LNCaP clone FGC (cell line): ENCODE results near the gene TRMT112.
A peak's percentile ranks its signal among the peaks of the same experiment; 100 is the strongest.
"Not testable (repeated sequence)": the region's sequence is repeated elsewhere in the genome, so short reads cannot be mapped to it uniquely, and the experiment has no call there.

Experiments used
- DNase-seq: peaks from one replicate; pipeline ENCODE4 v3.0.0-alpha.2; 2011; ENCODE audit warnings: low read depth
- H3K4me3 ChIP-seq: 2 replicates; pipeline ENCODE4 v1.5.1; 2011; ENCODE audit warnings: mild to moderate bottlenecking, low read depth, low read length, control low read depth
- TF ChIP-seq, protein P1 (sequence below): IDR thresholded peaks from 2 replicates; pipeline ENCODE4 v1.5.1; 2012; ENCODE audit warnings: mild to moderate bottlenecking; ENCODE audit not compliant: control insufficient read depth, insufficient read depth; ENCODE audit errors: extremely low read depth

The TRMT112 gene

DNA sequence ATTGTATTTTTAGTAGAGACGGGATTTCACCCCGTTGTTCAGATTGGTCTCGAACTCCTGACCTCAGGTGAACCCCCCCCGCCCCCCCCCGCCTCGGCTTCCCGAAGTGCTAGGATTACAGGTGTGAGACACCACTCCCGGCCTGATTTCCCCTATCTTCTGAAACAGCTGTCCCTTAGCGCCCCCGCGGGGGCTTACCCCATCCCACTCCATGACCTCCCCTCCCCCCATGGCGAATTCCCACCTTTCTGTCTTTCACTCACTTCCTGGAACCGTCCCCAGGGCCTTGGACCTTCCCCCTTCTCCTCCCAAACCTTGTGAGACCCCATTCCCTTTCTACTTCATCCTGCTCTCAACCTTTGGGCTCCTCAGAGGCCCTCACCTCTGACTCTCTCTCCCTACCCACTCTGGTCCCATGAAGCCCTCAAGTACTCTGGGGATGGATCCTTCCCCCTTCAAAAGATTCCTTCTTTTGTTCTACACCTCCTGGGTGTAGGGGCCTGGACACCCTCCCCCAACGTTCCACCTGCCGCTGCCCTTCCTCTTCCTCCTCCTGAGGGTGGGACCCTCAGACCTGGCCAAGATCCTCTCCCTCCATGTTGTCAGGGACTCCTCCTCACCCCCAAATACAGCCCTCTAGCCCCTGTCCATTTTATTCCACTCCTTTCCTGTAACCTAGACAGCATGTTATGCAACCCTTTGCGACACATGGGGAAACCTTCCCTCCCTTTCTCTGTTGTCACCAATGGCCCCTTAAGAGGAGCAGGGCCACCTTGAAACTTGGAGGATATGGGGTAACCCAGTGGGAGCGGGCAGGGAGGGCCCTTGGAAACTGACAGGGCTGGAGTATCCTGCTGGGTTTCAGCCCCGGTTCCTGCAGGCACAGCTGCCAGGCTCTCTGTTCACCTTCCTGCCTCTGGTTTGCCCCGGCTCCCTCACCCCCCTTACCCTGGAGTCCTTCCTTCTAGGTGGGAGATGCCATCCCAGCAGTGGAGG, 1.7 kb upstream of the TRMT112 start:
- H3K4me3 ChIP-seq, result peak overlapping the region; percentile 83
- TF ChIP-seq, protein P1, sequence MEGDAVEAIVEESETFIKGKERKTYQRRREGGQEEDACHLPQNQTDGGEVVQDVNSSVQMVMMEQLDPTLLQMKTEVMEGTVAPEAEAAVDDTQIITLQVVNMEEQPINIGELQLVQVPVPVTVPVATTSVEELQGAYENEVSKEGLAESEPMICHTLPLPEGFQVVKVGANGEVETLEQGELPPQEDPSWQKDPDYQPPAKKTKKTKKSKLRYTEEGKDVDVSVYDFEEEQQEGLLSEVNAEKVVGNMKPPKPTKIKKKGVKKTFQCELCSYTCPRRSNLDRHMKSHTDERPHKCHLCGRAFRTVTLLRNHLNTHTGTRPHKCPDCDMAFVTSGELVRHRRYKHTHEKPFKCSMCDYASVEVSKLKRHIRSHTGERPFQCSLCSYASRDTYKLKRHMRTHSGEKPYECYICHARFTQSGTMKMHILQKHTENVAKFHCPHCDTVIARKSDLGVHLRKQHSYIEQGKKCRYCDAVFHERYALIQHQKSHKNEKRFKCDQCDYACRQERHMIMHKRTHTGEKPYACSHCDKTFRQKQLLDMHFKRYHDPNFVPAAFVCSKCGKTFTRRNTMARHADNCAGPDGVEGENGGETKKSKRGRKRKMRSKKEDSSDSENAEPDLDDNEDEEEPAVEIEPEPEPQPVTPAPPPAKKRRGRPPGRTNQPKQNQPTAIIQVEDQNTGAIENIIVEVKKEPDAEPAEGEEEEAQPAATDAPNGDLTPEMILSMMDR, result no peak
- DNase-seq, result no peak

DNA sequence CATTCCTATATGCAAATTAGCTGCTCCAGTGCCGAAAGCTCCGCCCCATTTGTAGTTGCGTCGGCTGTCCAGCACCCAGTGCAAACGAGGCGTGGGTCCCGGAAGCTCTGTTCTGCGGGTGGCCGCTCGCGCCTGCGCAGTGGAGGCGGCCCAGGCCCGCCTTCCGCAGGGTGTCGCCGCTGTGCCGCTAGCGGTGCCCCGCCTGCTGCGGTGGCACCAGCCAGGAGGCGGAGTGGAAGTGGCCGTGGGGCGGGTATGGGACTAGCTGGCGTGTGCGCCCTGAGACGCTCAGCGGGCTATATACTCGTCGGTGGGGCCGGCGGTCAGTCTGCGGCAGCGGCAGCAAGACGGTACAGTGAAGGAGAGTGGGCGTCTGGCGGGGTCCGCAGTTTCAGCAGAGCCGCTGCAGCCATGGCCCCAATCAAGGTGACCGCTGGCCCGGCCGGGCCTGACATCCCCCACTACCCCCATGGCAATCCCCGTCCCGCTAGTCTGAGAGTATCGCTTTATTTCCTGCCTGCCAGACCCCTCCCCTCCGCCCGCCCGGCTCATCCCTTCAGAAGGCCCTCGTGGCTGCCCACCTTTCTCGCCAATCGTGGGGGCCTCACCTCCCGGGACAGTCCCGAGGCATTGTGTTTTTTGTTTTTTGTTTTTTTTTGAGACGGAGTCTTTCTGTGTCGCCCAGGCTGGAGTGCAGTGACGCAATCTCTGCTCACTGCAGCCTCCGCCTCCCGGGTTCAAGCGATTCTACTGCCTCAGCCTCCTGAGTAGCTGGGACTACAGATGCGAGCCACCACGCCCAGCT, 804 bp upstream of the TRMT112 start, which contains the start of gene PRDX5:
TSS of gene PRDX5 (plus strand) at position 161 of the 805 bp plus-strand sequence. CDS start at position 256, 95 bp downstream.
- H3K4me3 ChIP-seq, result peak within 1 kb of the TSS; percentile 83
- DNase-seq, result peak; percentile 92
- TF ChIP-seq, protein P1, result peak; percentile 50

DNA sequence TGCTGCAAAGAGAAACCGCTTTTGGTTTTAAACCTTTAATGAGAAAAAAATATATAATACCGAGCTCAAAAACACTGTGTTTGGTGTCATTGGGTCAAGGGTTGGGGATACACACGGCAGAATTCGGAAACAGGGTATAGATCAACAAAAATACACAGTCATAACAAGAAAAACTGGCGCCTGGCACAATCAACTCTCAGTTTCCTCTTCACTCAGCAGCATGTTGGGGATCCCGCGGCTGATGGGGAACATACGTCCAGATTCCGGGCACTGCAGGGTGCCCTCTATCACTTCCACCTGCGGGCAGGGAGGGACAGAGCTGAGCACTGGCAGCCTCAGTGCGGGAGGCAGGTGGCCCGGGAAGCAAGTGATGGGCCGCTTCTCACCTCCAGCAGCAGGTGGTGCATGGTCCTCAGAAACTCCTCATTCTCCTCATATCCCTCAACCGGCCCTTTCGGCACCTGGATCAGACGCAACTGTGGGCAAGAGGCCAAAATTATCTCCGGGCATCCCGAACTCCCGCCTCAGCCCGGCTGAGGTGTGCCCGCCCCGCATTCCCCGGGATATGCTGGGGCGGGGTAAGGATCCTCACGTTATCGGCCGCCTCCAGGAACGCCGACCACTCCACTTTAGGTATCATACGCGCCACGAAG, 561 bp downstream of the TRMT112 start:
- TF ChIP-seq, protein P1, result peak; percentile 29; the same call in 1 of the 2 replicates
- peak; percentile 41 for DNase-seq
- H3K4me3 ChIP-seq, result peak overlapping the region; percentile 83

DNA sequence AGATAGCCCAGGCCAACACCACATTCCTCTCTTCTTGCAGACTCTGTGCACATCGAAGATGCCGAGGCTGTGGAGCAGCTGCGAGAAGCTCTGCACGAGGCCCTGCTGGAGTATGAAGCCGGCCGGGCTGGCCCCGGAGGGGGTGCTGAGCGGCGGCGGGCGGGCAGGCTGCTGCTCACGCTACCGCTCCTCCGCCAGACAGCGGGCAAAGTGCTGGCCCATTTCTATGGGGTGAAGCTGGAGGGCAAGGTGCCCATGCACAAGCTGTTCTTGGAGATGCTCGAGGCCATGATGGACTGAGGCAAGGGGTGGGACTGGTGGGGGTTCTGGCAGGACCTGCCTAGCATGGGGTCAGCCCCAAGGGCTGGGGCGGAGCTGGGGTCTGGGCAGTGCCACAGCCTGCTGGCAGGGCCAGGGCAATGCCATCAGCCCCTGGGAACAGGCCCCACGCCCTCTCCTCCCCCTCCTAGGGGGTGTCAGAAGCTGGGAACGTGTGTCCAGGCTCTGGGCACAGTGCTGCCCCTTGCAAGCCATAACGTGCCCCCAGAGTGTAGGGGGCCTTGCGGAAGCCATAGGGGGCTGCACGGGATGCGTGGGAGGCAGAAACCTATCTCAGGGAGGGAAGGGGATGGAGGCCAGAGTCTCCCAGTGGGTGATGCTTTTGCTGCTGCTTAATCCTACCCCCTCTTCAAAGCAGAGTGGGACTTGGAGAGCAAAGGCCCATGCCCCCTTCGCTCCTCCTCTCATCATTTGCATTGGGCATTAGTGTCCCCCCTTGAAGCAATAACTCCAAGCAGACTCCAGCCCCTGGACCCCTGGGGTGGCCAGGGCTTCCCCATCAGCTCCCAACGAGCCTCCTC, 1.5 kb downstream of the TRMT112 start:
- H3K4me3 ChIP-seq, result peak overlapping the region; percentile 83
- DNase-seq, result not testable (repeated sequence)

DNA sequence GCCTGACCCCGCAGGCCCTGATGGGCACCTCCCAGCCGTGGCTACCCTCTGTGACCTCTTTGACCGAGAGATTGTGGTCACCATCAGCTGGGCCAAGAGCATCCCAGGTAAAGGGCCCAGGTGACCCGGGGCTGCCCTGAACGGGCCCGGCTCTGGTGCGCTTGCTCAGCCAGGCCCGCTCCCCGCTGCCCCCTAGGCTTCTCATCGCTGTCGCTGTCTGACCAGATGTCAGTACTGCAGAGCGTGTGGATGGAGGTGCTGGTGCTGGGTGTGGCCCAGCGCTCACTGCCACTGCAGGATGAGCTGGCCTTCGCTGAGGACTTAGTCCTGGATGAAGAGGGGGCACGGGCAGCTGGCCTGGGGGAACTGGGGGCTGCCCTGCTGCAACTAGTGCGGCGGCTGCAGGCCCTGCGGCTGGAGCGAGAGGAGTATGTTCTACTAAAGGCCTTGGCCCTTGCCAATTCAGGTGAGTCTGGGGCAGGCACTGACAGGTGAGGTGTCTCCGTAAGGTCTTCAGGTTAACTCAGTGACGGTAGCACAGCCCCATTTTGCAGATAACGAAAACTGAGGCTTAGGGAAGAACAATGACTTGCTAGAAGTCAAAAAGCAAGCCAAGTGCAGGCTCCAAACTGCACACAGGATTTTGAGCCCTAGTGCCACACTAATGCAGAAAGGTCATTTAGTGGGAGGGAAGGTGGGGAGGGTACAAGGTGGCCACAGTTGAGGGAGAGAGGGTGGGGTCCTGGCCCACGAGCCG, 2.4 kb downstream of the TRMT112 start:
- TF ChIP-seq, protein P1, result peak; percentile 10; the same call in 1 of the 2 replicates
- H3K4me3 ChIP-seq, result no peak overlapping the region
- no peak for DNase-seq

DNA sequence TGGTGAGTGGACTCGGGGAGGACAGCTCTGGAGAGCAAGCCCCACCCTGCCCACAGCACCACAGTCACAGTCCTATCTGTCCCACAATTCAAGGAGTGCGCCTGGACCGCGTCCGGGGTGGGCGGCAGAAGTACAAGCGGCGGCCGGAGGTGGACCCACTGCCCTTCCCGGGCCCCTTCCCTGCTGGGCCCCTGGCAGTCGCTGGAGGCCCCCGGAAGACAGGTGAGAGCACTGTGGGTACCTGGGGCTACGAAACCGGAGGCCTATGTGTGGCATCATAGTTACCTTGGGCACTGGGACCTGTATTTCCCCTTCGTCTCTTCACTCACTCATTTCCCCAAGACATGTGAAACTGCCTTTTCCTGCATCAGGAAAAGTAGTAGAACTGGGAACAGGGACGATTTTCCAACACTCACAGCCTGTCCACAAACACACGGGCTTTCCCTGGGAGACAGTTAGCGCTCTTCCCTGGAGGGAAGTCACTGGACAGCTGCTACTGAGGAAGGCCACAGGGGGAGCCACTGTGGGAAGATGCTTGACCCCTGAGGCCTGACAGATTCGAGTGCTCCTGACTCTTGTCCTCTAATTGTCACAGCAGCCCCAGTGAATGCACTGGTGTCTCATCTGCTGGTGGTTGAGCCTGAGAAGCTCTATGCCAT, 3.1 kb downstream of the TRMT112 start:
- no peak overlapping the region for H3K4me3 ChIP-seq
- TF ChIP-seq, protein P1, result 0 out of 2 replicates have a peak, but pooled peaks have one; percentile 15
- no peak for DNase-seq
